Measurements from ENCODE around the gene CTR9. TPM values are rescaled to one million over a fixed set of nuclear protein-coding genes. Genes with fewer than 3 reads are reported as not detected.

Gene CTR9
- total and polyA plus RNA-seq, 12 donors = 13.8 to 58.4 (median 32.4) TPM

DNA sequence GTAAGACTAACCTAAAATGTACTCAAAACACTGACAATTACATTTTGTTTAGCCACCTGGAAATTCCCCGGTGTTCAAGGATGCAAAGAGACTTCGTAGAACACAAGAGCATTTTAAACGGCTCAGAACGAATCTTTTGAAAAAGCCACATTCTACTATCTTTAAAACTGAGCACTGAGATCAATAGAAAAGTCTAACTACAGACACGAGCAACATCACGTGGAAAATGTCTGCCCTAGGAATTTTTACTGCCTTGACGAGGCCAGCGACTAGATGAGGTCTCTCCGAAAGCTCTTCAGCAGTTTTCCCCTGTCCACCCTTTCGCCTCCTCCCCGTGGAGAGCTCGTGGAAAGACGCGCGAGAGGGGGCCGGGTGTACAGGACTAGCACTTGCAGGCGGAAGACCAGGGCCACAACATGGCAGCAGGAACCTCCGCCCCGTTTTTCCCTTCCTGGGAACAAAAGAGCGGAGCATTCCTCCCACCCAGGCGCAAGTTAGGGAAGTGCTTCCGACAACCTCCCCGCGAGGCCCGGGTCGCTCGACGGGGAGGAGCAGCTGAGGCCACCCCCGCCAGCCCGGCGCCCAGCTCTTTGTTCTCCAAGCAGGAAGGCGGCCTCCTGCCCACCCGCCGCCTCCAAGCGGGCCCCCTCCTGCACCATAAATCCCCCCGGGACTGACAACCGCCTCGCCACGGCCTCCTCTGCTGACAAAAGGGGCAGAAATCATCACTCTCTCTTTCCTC is 56.6 kb downstream of the CTR9 start:
- intact Hi-C loops (cut with DNase I) = loop anchor here (5.0 to 10.0 kb wide), 2 partner anchors 50 to 127 kb away; partner anchors contain the start of gene ZBED5 (in 1 of the 2)
- Histone ChIP-seq H3K4me1 (replicated peaks in 1 of 2) (peaks cover 8 to 38% of the 10 kb centered on the region in 2 donors), H3K27me3 (no peaks in the 10 kb centered on the region), H3K36me3 (replicated peaks in 1 of 2) (peaks cover 0 to 44% of the 10 kb centered on the region in 2 donors), H3K27ac (peak overlapping the region; percentile 86 to 99 (median 97)), H3K4me3 (peak overlapping the region; percentile 86 to 96 (median 88)), H3K9me3 (replicated peaks in 1 of 3) (no peaks in the 10 kb centered on the region)
- DNase-seq = peak; percentile 61 to 81 (median 70)
- TF ChIP-seq CTCF (IDR thresholded peaks at IDR 0.05) (no peak), POLR2A (IDR thresholded peaks at IDR 0.05) (peak in 1 of 2 donors; percentile 47)
- 0 to 1% (median 0%) methylated on average over 20 to 39 of the region's 39 CpGs for WGBS, 4 donors

DNA sequence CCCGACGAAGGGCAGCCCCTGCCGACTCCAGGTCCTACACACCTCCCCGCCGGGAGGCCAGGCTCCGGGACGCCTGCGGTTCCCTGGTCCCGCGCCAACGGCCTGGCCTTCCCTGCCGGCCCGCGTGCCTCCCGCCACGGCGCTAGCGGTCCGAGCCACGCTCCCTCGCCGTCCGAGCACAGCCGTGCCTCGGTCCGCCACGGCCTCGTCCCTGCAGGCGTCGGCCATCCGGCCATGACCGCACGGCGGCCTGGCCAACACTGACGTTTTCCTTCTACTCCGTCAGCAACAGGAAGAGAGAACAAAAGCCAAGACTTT is 57.1 kb downstream of the CTR9 start:
- intact Hi-C loops (cut with DNase I) = loop anchor here (5.0 to 10.0 kb wide), 2 partner anchors 49 to 127 kb away; partner anchors contain the start of gene ZBED5 (in 1 of the 2)
- no peak for TF ChIP-seq POLR2A (IDR thresholded peaks at IDR 0.05)
- no peak for TF ChIP-seq CTCF (IDR thresholded peaks at IDR 0.05)
- Histone ChIP-seq H3K4me1 (replicated peaks in 1 of 2) (peaks cover 8 to 38% of the 10 kb centered on the region in 2 donors), H3K4me3 (peak overlapping the region; percentile 86 to 96 (median 88)), H3K36me3 (replicated peaks in 1 of 2) (peaks cover 0 to 39% of the 10 kb centered on the region in 2 donors), H3K27me3 (no peaks in the 10 kb centered on the region), H3K9me3 (replicated peaks in 1 of 3) (no peaks in the 10 kb centered on the region), H3K27ac (peak overlapping the region; percentile 86 to 99 (median 97))
- 0 to 1% (median 1%) methylated on average over 21 to 36 of the region's 36 CpGs for WGBS, 4 donors
- DNase-seq = peak in 1 of 7 donors; percentile 46

DNA sequence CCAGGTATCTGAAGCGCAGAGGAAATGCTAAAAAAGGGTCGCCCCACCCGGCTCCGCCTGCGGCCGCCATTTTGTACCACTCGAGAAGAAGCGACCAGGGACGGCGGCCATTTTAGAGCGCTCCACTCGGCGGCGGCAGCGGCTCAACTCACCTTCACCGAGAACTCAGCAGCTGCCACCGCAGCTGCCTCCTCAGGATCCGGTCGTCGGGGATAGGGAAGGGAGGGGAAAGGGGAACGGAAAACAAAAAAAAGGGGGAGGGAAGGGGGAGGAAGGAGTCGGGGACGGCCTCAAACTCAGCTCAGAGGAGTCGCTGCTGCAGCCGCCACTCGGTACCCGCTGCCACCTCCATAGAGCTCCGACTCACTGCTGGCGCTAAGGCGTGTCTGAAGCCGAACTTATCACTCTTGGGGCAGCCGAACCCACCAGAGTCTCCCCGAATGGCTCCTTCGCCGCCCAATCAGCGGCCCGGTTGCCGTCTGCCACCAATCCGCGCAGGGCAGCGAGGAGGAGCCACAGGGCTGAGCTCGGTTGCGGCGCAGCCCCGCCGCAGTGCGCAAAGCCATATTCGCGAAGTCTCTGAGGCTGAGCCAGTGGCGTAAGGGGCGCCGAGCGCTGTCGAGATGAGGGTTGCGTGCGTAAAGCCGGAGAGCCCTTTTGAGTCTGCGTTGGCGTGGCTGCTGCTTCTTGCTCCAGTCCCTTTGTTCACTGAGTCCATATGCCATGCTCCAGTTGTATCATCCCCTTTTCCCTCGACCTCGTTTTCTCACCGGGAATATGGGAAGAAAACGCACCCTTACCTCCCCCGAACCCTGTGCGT is 57.7 kb downstream of the CTR9 start, which contains the start of gene EIF4G2:
EIF4G2 (minus strand) TSS at position 374 of the 820 bp plus-strand sequence.
- intact Hi-C loops (cut with DNase I) = loop anchor here (5.0 to 10.0 kb wide), 2 partner anchors 49 to 126 kb away; partner anchors contain the start of gene ZBED5 (in 1 of the 2)
- WGBS, 4 donors = 0 to 1% (median 0%) methylated on average over 22 to 65 of the region's 65 CpGs
- Histone ChIP-seq H3K4me1 (replicated peaks in 1 of 2) (peaks cover 8 to 38% of the 10 kb centered on the region in 2 donors), H3K9me3 (replicated peaks in 1 of 3) (no peaks in the 10 kb centered on the region), H3K27ac (peak within 1 kb of the TSS; percentile 88 to 99 (median 97)), H3K27me3 (no peaks in the 10 kb centered on the region), H3K36me3 (replicated peaks in 1 of 2) (peaks cover 0 to 33% of the 10 kb centered on the region in 2 donors), H3K4me3 (peak within 1 kb of the TSS; percentile 86 to 96 (median 88))
- peak; percentile 98 to 99 (median 99) for DNase-seq
- peak; percentile 99 to 100 for TF ChIP-seq POLR2A (IDR thresholded peaks at IDR 0.05)
- peak in 1 of 6 experiments; percentile 10 for TF ChIP-seq CTCF (IDR thresholded peaks at IDR 0.05)

Measured in adrenal gland (tissue), 12 donors.